ENCODE data around the gene AVEN.
"Not testable (repeated sequence)": the region's sequence is repeated elsewhere in the genome, so short reads cannot be mapped to it uniquely, and the experiment has no call there.

Gene AVEN

GRCh38 chr15:34039790-34040113 is 748 bp upstream of the AVEN start:
- DNase-seq (ENCODE audit: low spot score): peak; percentile 58

- peak; percentile 79 for DNase-seq (ENCODE audit: low spot score)
These were observed 757 bp downstream of the AVEN start for GRCh38 chr15:34038023-34038870.

- DNase-seq (ENCODE audit: low spot score): no peak
These were observed 6.8 kb downstream of the AVEN start for GRCh38 chr15:34031987-34032760.

GRCh38 chr15:34027606-34028005 is 11.4 kb downstream of the AVEN start:
- DNase-seq (ENCODE audit: low spot score): no peak

- DNase-seq (ENCODE audit: low spot score): no peak
These were observed 13.8 kb downstream of the AVEN start for GRCh38 chr15:34025252-34025651.

GRCh38 chr15:34023907-34024306 is 15.1 kb downstream of the AVEN start:
- no peak for DNase-seq (ENCODE audit: low spot score)

GRCh38 chr15:34019369-34019990 is 19.5 kb downstream of the AVEN start:
- no peak for DNase-seq (ENCODE audit: low spot score)

GRCh38 chr15:34018738-34019137 is 20.3 kb downstream of the AVEN start:
- not testable (repeated sequence) for DNase-seq (ENCODE audit: low spot score)

GRCh38 chr15:34018021-34018645 is 20.9 kb downstream of the AVEN start:
- DNase-seq (ENCODE audit: low spot score): no peak

- DNase-seq (ENCODE audit: low spot score): no peak
These were observed 24.4 kb downstream of the AVEN start for GRCh38 chr15:34014556-34014955.

GRCh38 chr15:34013746-34014145 is 25.3 kb downstream of the AVEN start:
- no peak for DNase-seq (ENCODE audit: low spot score)

- DNase-seq (ENCODE audit: low spot score): no peak
These were observed 26.5 kb downstream of the AVEN start for GRCh38 chr15:34012461-34013028.

- no peak for DNase-seq (ENCODE audit: low spot score)
These were observed 27.5 kb downstream of the AVEN start for GRCh38 chr15:34011481-34011880.

GRCh38 chr15:34010921-34011320 is 28.1 kb downstream of the AVEN start:
- no peak for DNase-seq (ENCODE audit: low spot score)

- DNase-seq (ENCODE audit: low spot score): no peak
These were observed 29.3 kb downstream of the AVEN start for GRCh38 chr15:34009656-34010055.

GRCh38 chr15:34006381-34006780 is 32.6 kb downstream of the AVEN start:
- no peak for DNase-seq (ENCODE audit: low spot score)

- DNase-seq (ENCODE audit: low spot score): no peak
These were observed 37.5 kb downstream of the AVEN start for GRCh38 chr15:34001536-34001935.

- not testable (repeated sequence) for DNase-seq (ENCODE audit: low spot score)
These were observed 43.3 kb downstream of the AVEN start for GRCh38 chr15:33995666-33996065.

GRCh38 chr15:33994005-33994615 is 44.9 kb downstream of the AVEN start:
- DNase-seq (ENCODE audit: low spot score): peak; percentile 61

- DNase-seq (ENCODE audit: low spot score): no peak
These were observed 50.6 kb downstream of the AVEN start for GRCh38 chr15:33988384-33988783.

GRCh38 chr15:33987444-33987843 is 51.6 kb downstream of the AVEN start:
- DNase-seq (ENCODE audit: low spot score): no peak

GRCh38 chr15:33985751-33986150 is 53.3 kb downstream of the AVEN start:
- DNase-seq (ENCODE audit: low spot score): no peak

All from NAMALWA (cell line).